Adrenal gland (tissue), 5 donors: Measurements from ENCODE around the gene TUBGCP6.

ENCODE experiments used
- CTCF ChIP-seq, 6 experiments: fragments of 450-650 bp in 4 of 6; fragments of 200-600 bp in 2 of 6; sonication (generic) in 1 of 6; IDR thresholded peaks; 1 replicate in 5 of 6; 2 replicates in 1 of 6; pipeline versions ENCODE4 v1.5.1 to v1.8.0; 2016 to 2021; ENCODE audit warnings: antibody characterized with exemption in 6 of 6, mild to moderate bottlenecking in 2 of 6, moderate library complexity in 1 of 6
- POLR2A ChIP-seq, 2 donors: fragments of 450-650 bp; IDR thresholded peaks; one replicate each; pipeline ENCODE4 v1.6.1; 2017; ENCODE audit warnings: antibody characterized with exemption in 2 of 2, mild to moderate bottlenecking in 2 of 2, moderate library complexity in 1 of 2
- donor health status: DM: no; HTN: no; CAD: no.

- TF ChIP-seq CTCF (IDR thresholded peaks at IDR 0.05) (no peak), POLR2A (IDR thresholded peaks at IDR 0.05) (no peak)
These were observed 16.2 kb upstream of the TUBGCP6 start for GRCh38 chr22:50260801-50261614.
